GM19239 (cell line): ENCODE data around the gene TIAM1.

Experiments used
- DNase-seq: peaks from one replicate; pipeline ENCODE4 v3.0.0; 2011; ENCODE audit warnings: low spot score; ENCODE audit not compliant: insufficient read length
- FAIRE-seq: peaks from 2 replicates; lab custom pipeline; 2011; peaks lifted over from hg19 to GRCh38; lab: Jason Lieb, UNC

TIAM1 gene

GRCh38 chr21:31184876-31185275, 159.2 kb downstream of the TIAM1 start:
- no peak for FAIRE-seq
- no peak for DNase-seq

- DNase-seq (no peak), FAIRE-seq (no peak)
These were observed 159.6 kb downstream of the TIAM1 start for GRCh38 chr21:31184459-31184858.

GRCh38 chr21:31182231-31183140, 161.6 kb downstream of the TIAM1 start:
- DNase-seq: no peak
- no peak for FAIRE-seq

GRCh38 chr21:31181082-31181750, 162.8 kb downstream of the TIAM1 start:
- DNase-seq (no peak), FAIRE-seq (no peak)

- DNase-seq (no peak), FAIRE-seq (no peak)
These were observed 163.6 kb downstream of the TIAM1 start for GRCh38 chr21:31180256-31181081.

GRCh38 chr21:31176725-31177124, 167.3 kb downstream of the TIAM1 start:
- FAIRE-seq: no peak
- no peak for DNase-seq

GRCh38 chr21:31176080-31176551, 167.9 kb downstream of the TIAM1 start:
- FAIRE-seq (no peak), DNase-seq (no peak)

- DNase-seq (no peak), FAIRE-seq (no peak)
These were observed 170.0 kb downstream of the TIAM1 start for GRCh38 chr21:31173881-31174555.

- no peak for FAIRE-seq
- no peak for DNase-seq
These were observed 171.7 kb downstream of the TIAM1 start for GRCh38 chr21:31172328-31172727.

- FAIRE-seq (no peak), DNase-seq (no peak)
These were observed 179.1 kb downstream of the TIAM1 start for GRCh38 chr21:31164713-31165694.

- no peak for FAIRE-seq
- no peak for DNase-seq
These were observed 181.2 kb downstream of the TIAM1 start for GRCh38 chr21:31162827-31163226.

GRCh38 chr21:31162079-31162699, 181.9 kb downstream of the TIAM1 start:
- no peak for DNase-seq
- no peak for FAIRE-seq

- FAIRE-seq (no peak), DNase-seq (no peak)
These were observed 182.9 kb downstream of the TIAM1 start for GRCh38 chr21:31161157-31161556.

- no peak for DNase-seq
- no peak for FAIRE-seq
These were observed 184.3 kb downstream of the TIAM1 start for GRCh38 chr21:31159808-31160207.

- no peak for FAIRE-seq
- DNase-seq: no peak
These were observed 185.1 kb downstream of the TIAM1 start for GRCh38 chr21:31158789-31159581.

GRCh38 chr21:31157756-31158155, 186.3 kb downstream of the TIAM1 start:
- no peak for FAIRE-seq

GRCh38 chr21:31156662-31157061, 187.4 kb downstream of the TIAM1 start:
- no peak for FAIRE-seq
- DNase-seq: no peak

More at GRCh38 chr21:31157756-31158155, 186.3 kb downstream of the TIAM1 start:
- DNase-seq: no peak

- no peak for DNase-seq
- no peak for FAIRE-seq
These were observed 187.9 kb downstream of the TIAM1 start for GRCh38 chr21:31156169-31156568.
